Measurements from ENCODE around the gene PRKCQ. TPM values are rescaled to one million over a fixed set of nuclear protein-coding genes. Genes with fewer than 3 reads are reported as not detected.

PRKCQ gene
- total and polyA plus RNA-seq, 2 of the 4 experiments (the other 2 are of a cell fraction): under 0.01 to 0.03 TPM

GRCh38 chr10:6464862-6465430 is 115.1 kb downstream of the PRKCQ start:
- no TSS peak for BruUV-seq (replicated peaks)
- H4K91ac ChIP-seq (ENCODE audit: insufficient read depth, low read depth, low read length): no peak overlapping the region
- no peak overlapping the region for H3K56ac ChIP-seq (ENCODE audit: extremely low read depth, insufficient read depth, low read length)
- 71% methylated on average over 2 of the region's 9 CpGs; no CpG with 5 or more reads in 1 of the 2 experiments for WGBS, 2 experiments (ENCODE audit: extremely low coverage in 2 of 2, insufficient read length in 1 of 2)
- no peak overlapping the region for H3K4me2 ChIP-seq (ENCODE audit: low read depth, low read length)
- H3K9me1 ChIP-seq (ENCODE audit: insufficient read depth, low read length): no peaks in the 10 kb centered on the region
- ChIA-PET CTCF (no interaction called here), POLR2A (ENCODE audit: unreplicated experiment) (no interaction called here)
- no peak overlapping the region for H3K23ac ChIP-seq (ENCODE audit: low read depth, low read length)
- H2AFZ ChIP-seq (replicated peaks; ENCODE audit: low read length, poor library complexity): no peak overlapping the region
- H2BK15ac ChIP-seq (ENCODE audit: low read depth, low read length): no peak overlapping the region
- H2AK9ac ChIP-seq (replicated peaks; ENCODE audit: low read depth, low read length, poor library complexity): no peak overlapping the region
- H3K27ac ChIP-seq (ENCODE audit: insufficient read depth, low read length): no peak overlapping the region
- H4K5ac ChIP-seq (ENCODE audit: low read depth, low read length): no peak overlapping the region
- no peak for TF ChIP-seq FOS (IDR thresholded peaks at IDR 0.05; ENCODE audit: low read depth, low read length)
- no peak for TF ChIP-seq POLR2A (IDR thresholded peaks at IDR 0.05; ENCODE audit: low read depth, low read length)
- no peak for TF ChIP-seq NFE2L2 (IDR thresholded peaks at IDR 0.05; ENCODE audit: low read depth, low read length)
- TF ChIP-seq SMC3 (IDR thresholded peaks at IDR 0.05; ENCODE audit: low read depth, low read length): no peak
- TF ChIP-seq CTCF (conservative IDR thresholded peaks at IDR 0.05; ENCODE audit: low read depth, low read length): no peak
- no peak for TF ChIP-seq USF2 (IDR thresholded peaks at IDR 0.05; ENCODE audit: low read depth, low read length)
- no peak for TF ChIP-seq MAZ (IDR thresholded peaks at IDR 0.05; ENCODE audit: borderline replicate concordance, low read depth, low read length)
- no peak for TF ChIP-seq ELK1 (IDR thresholded peaks at IDR 0.05; ENCODE audit: borderline replicate concordance, low read depth, low read length)
- TF ChIP-seq RFX5 (IDR thresholded peaks at IDR 0.05; ENCODE audit: low read depth, low read length): no peak
- TF ChIP-seq MAFK (IDR thresholded peaks at IDR 0.05; ENCODE audit: low read depth, low read length): no peak
- no peaks in the 10 kb centered on the region for H3K27me3 ChIP-seq (ENCODE audit: control insufficient read depth, insufficient read depth, low read length)
- intact Hi-C loops (cut with micrococcal nuclease): no loop called here
- H2BK5ac ChIP-seq (ENCODE audit: low read depth, low read length, poor library complexity, severe bottlenecking): no peak overlapping the region
- no peaks in the 10 kb centered on the region for H3K36me3 ChIP-seq (ENCODE audit: control insufficient read depth, insufficient read depth, low read length)
- no peak overlapping the region for H3K14ac ChIP-seq (replicated peaks; ENCODE audit: low read depth, low read length)
- H2BK120ac ChIP-seq (ENCODE audit: low read depth, low read length): no peak overlapping the region
- dilution Hi-C loops (cut with HindIII; ENCODE audit: low sequenced_read_pairs, unreplicated experiment): no loop called here
- no peak overlapping the region for H2BK20ac ChIP-seq (ENCODE audit: low read depth, low read length)
- H4K8ac ChIP-seq (ENCODE audit: low read depth in 2 of 2, low read length in 2 of 2): no peak overlapping the region
- no peak overlapping the region for H3K18ac ChIP-seq (ENCODE audit: low read depth, low read length)
- no peaks in the 10 kb centered on the region for H3K9me3 ChIP-seq (ENCODE audit: control insufficient read depth, insufficient read depth, low read length)
- H3K4ac ChIP-seq (ENCODE audit: low read depth, low read length): no peak overlapping the region
- H3K4me3 ChIP-seq (ENCODE audit: insufficient read depth, low read depth, low read length): no peak overlapping the region
- H3K79me1 ChIP-seq (ENCODE audit: low read depth in 1 of 2, low read length in 2 of 2): no peaks in the 10 kb centered on the region
- ATAC-seq (ENCODE audit: low read depth) (no peak), DNase-seq (no peak)
- no peaks in the 10 kb centered on the region for H4K20me1 ChIP-seq (ENCODE audit: insufficient read depth, low read length)
- in situ Hi-C loops (cut with MboI; ENCODE audit: low sequenced_read_pairs): no loop called here
- no peak overlapping the region for H3K9ac ChIP-seq (ENCODE audit: low read depth, low read length)
- no peaks in the 10 kb centered on the region for H3K4me1 ChIP-seq (ENCODE audit: control insufficient read depth, insufficient read depth, low read length)
- no peak overlapping the region for H2AK5ac ChIP-seq (ENCODE audit: low read depth, low read length)
